Measurements from ENCODE around the gene PCYT1A. TPM values are rescaled to one million over a fixed set of nuclear protein-coding genes. Genes with fewer than 3 reads are reported as not detected.

Gene PCYT1A
- polyA plus RNA-seq, 3 donors, result 24.3 to 99.6 (median 31.6) TPM

- intact Hi-C loops (cut with micrococcal nuclease), result loop anchor here (2.0 to 5.0 kb wide), 3 partner anchors 13 to 40 kb away; no protein-coding TSS in a partner anchor
- Histone ChIP-seq H3K79me2 (ENCODE audit: insufficient read depth, low read length) (no peaks in the 10 kb centered on the region), H3K36me3 (replicated peaks in 1 of 2; ENCODE audit: control insufficient read depth in 1 of 2, insufficient read depth in 2 of 2, low read length in 2 of 2) (no peaks in the 10 kb centered on the region), H3K4me2 (replicated peaks; ENCODE audit: extremely low read depth, low read length, poor library complexity, severe bottlenecking) (no peak overlapping the region), H3K4me3 (replicated peaks in 1 of 3; ENCODE audit: low read depth in 2 of 3, low read length in 3 of 3) (peak overlapping the region in 1 of 3 experiments; percentile 7), H3K9me3 (replicated peaks in 1 of 2; ENCODE audit: control insufficient read depth in 1 of 2, insufficient read depth in 1 of 2, low read length in 2 of 2) (no peaks in the 10 kb centered on the region), H3K27ac (ENCODE audit: low read depth in 1 of 2, low read length in 2 of 2) (peak overlapping the region; percentile 96 to 99), H3K4me1 (ENCODE audit: control insufficient read depth in 1 of 2, insufficient read depth in 2 of 2, low read length in 2 of 2) (peaks cover 51 to 61% of the 10 kb centered on the region in 2 donors), H2AFZ (ENCODE audit: insufficient read depth, low read depth, low read length, poor library complexity, severe bottlenecking) (peak overlapping the region; percentile 84), H4K20me1 (ENCODE audit: insufficient read depth, low read length) (no peaks in the 10 kb centered on the region), H3K27me3 (ENCODE audit: control insufficient read depth in 2 of 2, insufficient read depth in 2 of 2, low read length in 2 of 2) (no peaks in the 10 kb centered on the region), H3K9ac (ENCODE audit: insufficient read depth, low read length, poor library complexity, severe bottlenecking) (peak overlapping the region; percentile 77)
- Mint-ChIP-seq H3K36me3 (peaks cover 0 to 4% of the 10 kb centered on the region in 2 donors), H3K4me1 (peaks cover 54% of the 10 kb centered on the region), H3K27me3 (ENCODE audit: low read depth in 3 of 3) (peaks cover 0 to 4% (median 2%) of the 10 kb centered on the region in 3 donors), H3K9me3 (no peaks in the 10 kb centered on the region), H3K27ac (peak overlapping the region; percentile 98 to 100 (median 99)), H3K4me3 (peak overlapping the region; percentile 65 to 72)
- WGBS (ENCODE audit: insufficient coverage), result 19% methylated on average over 8 of the region's 11 CpGs
- peak; percentile 81 to 91 (median 87) for DNase-seq
- TF ChIP-seq CTCF (IDR thresholded peaks at IDR 0.05), result no peak
Measured at GRCh38 chr3:196192036-196192523, 95.4 kb downstream of the PCYT1A start.

GRCh38 chr3:196189566-196190347, 97.8 kb downstream of the PCYT1A start:
- Histone ChIP-seq H3K79me2 (ENCODE audit: insufficient read depth, low read length) (no peaks in the 10 kb centered on the region), H3K4me1 (ENCODE audit: control insufficient read depth in 1 of 2, insufficient read depth in 2 of 2, low read length in 2 of 2) (peaks cover 54 to 62% of the 10 kb centered on the region in 2 donors), H3K9me3 (replicated peaks in 1 of 2; ENCODE audit: control insufficient read depth in 1 of 2, insufficient read depth in 1 of 2, low read length in 2 of 2) (no peaks in the 10 kb centered on the region), H3K9ac (ENCODE audit: insufficient read depth, low read length, poor library complexity, severe bottlenecking) (no peak overlapping the region), H3K4me3 (replicated peaks in 1 of 3; ENCODE audit: low read depth in 2 of 3, low read length in 3 of 3) (no peak overlapping the region), H3K4me2 (replicated peaks; ENCODE audit: extremely low read depth, low read length, poor library complexity, severe bottlenecking) (no peak overlapping the region), H3K27ac (ENCODE audit: low read depth in 1 of 2, low read length in 2 of 2) (no peak overlapping the region), H4K20me1 (ENCODE audit: insufficient read depth, low read length) (no peaks in the 10 kb centered on the region), H2AFZ (ENCODE audit: insufficient read depth, low read depth, low read length, poor library complexity, severe bottlenecking) (no peak overlapping the region), H3K27me3 (ENCODE audit: control insufficient read depth in 2 of 2, insufficient read depth in 2 of 2, low read length in 2 of 2) (no peaks in the 10 kb centered on the region), H3K36me3 (replicated peaks in 1 of 2; ENCODE audit: control insufficient read depth in 1 of 2, insufficient read depth in 2 of 2, low read length in 2 of 2) (no peaks in the 10 kb centered on the region)
- peak overlapping the region in 4 of 7 donors; percentile 20 to 80 (median 57) for H3K27ac Mint-ChIP-seq
- no peak overlapping the region for H3K4me3 Mint-ChIP-seq
- no peaks in the 10 kb centered on the region for H3K9me3 Mint-ChIP-seq
- 97% methylated on average over 10 of the region's 16 CpGs for WGBS (ENCODE audit: insufficient coverage)
- intact Hi-C loops (cut with micrococcal nuclease), result loop anchor here (5.0 kb wide), 2 partner anchors 32 to 37 kb away; no protein-coding TSS in a partner anchor
- no peak for DNase-seq
- TF ChIP-seq CTCF (IDR thresholded peaks at IDR 0.05), result no peak
- peaks cover 60% of the 10 kb centered on the region for H3K4me1 Mint-ChIP-seq
- H3K27me3 Mint-ChIP-seq (ENCODE audit: low read depth in 3 of 3), result peaks cover 0 to 4% (median 2%) of the 10 kb centered on the region in 3 donors
- peaks cover 0 to 4% of the 10 kb centered on the region in 2 donors for H3K36me3 Mint-ChIP-seq

All from CD14-positive monocyte (primary cell).